ENCODE results near the gene TTC27.

GRCh38 chr2:32699151-32699550 is 71.3 kb downstream of the TTC27 start:
- TF ChIP-seq EZH2phosphoT487 (IDR thresholded peaks at IDR 0.05; ENCODE audit: low read depth) (no peak), CTCF (IDR thresholded peaks at IDR 0.05; ENCODE audit: low read depth, low read length) (no peak)
